CD14-positive monocyte (primary cell): Measurements from ENCODE around the gene NLRC3. TPM values are rescaled to one million over a fixed set of nuclear protein-coding genes. Genes with fewer than 3 reads are reported as not detected.

Experiments
- DNase-seq, 3 donors: peaks; one replicate each; pipeline ENCODE4 v3.0.0-alpha.2; 2011 to 2022
- H2AFZ ChIP-seq: 2 replicates; pipeline ENCODE4 v1.6.0; 2012; ENCODE audit warnings: mild to moderate bottlenecking, low read depth, low read length, inconsistent platforms; ENCODE audit not compliant: insufficient read depth, poor library complexity, severe bottlenecking
- H3K27ac ChIP-seq, 2 donors: 1 replicate in 1 of 2; 2 replicates in 1 of 2; pipeline ENCODE4 v1.5.1; 2012 to 2013; ENCODE audit warnings: low read length in 2 of 2, control low read depth in 1 of 2, inconsistent platforms in 1 of 2, low read depth in 1 of 2, mild to moderate bottlenecking in 1 of 2
- H3K27me3 ChIP-seq, 2 donors: one replicate each; pipeline versions ENCODE4 v1.6.0 to v1.6.1; 2011 to 2013; ENCODE audit warnings: low read length in 2 of 2; ENCODE audit not compliant: control insufficient read depth in 2 of 2, insufficient read depth in 2 of 2
- H3K36me3 ChIP-seq, 2 donors: replicated peaks in 1 of 2; 1 replicate in 1 of 2; 2 replicates in 1 of 2; pipeline versions ENCODE4 v1.5.1 to v1.6.1; 2012 to 2013; ENCODE audit warnings: low read length in 2 of 2, control low read depth in 1 of 2, inconsistent platforms in 1 of 2, mild to moderate bottlenecking in 1 of 2; ENCODE audit not compliant: insufficient read depth in 2 of 2, control insufficient read depth in 1 of 2
- H3K4me1 ChIP-seq, 2 donors: 1 replicate in 1 of 2; 2 replicates in 1 of 2; pipeline versions ENCODE4 v1.5.1 to v1.6.1; 2012 to 2013; ENCODE audit warnings: low read length in 2 of 2, control low read depth in 1 of 2, inconsistent platforms in 1 of 2, mild to moderate bottlenecking in 1 of 2, moderate library complexity in 1 of 2; ENCODE audit not compliant: insufficient read depth in 2 of 2, control insufficient read depth in 1 of 2
- H3K4me2 ChIP-seq: replicated peaks from 2 replicates; pipeline ENCODE3; 2012; ENCODE audit warnings: low read length, moderate library complexity, mild to moderate bottlenecking; ENCODE audit not compliant: poor library complexity, severe bottlenecking; ENCODE audit errors: extremely low read depth
- H3K4me3 ChIP-seq, 3 experiments: fragments of 200-600 bp in 1 of 3; sonication (generic) in 1 of 3; replicated peaks in 1 of 3; 1 replicate in 2 of 3; 2 replicates in 1 of 3; pipeline ENCODE4 v1.5.1; 2011 to 2013; ENCODE audit warnings: low read length in 3 of 3, mild to moderate bottlenecking in 3 of 3, control low read depth in 2 of 3, low read depth in 2 of 3, inconsistent platforms in 1 of 3, moderate library complexity in 1 of 3
- H3K79me2 ChIP-seq: 2 replicates; pipeline ENCODE4 v1.6.0; 2012; ENCODE audit warnings: mild to moderate bottlenecking, control low read depth, inconsistent platforms, low read length, moderate library complexity; ENCODE audit not compliant: insufficient read depth
- H3K9ac ChIP-seq: 2 replicates; pipeline ENCODE4 v1.6.0; 2017; ENCODE audit warnings: low read length, mild to moderate bottlenecking; ENCODE audit not compliant: insufficient read depth, poor library complexity, severe bottlenecking
- H3K9me3 ChIP-seq, 2 donors: replicated peaks in 1 of 2; 1 replicate in 1 of 2; 2 replicates in 1 of 2; pipeline versions ENCODE4 v1.5.1 to v1.6.1; 2012 to 2013; ENCODE audit warnings: low read length in 2 of 2, control low read depth in 1 of 2; ENCODE audit not compliant: control insufficient read depth in 1 of 2, insufficient read depth in 1 of 2
- H4K20me1 ChIP-seq: 2 replicates; pipeline ENCODE4 v1.6.0; 2012; ENCODE audit warnings: mild to moderate bottlenecking, low read length, control low read depth, moderate library complexity; ENCODE audit not compliant: insufficient read depth
- H3K27ac Mint-ChIP-seq, 7 donors: one replicate each; pipeline ENCODE4 v1.8.0; 2020; ENCODE audit warnings: mild to moderate bottlenecking in 7 of 7, mixed read lengths in 7 of 7, moderate library complexity in 6 of 7, inconsistent platforms in 2 of 7
- H3K27me3 Mint-ChIP-seq, 3 donors: one replicate each; pipeline ENCODE4 v1.8.0; 2021 to 2022; ENCODE audit warnings: low read depth in 3 of 3, mild to moderate bottlenecking in 3 of 3, mixed read lengths in 3 of 3, moderate library complexity in 3 of 3, inconsistent platforms in 1 of 3
- H3K36me3 Mint-ChIP-seq, 2 donors: one replicate each; pipeline ENCODE4 v1.8.0; 2020; ENCODE audit warnings: mixed read lengths in 2 of 2, inconsistent platforms in 1 of 2, mild to moderate bottlenecking in 1 of 2
- H3K4me1 Mint-ChIP-seq: one replicate; pipeline ENCODE4 v1.8.0; 2020; ENCODE audit warnings: mild to moderate bottlenecking, mixed read lengths
- H3K4me3 Mint-ChIP-seq, 2 donors: one replicate each; pipeline ENCODE4 v1.8.0; 2020; ENCODE audit warnings: mild to moderate bottlenecking in 2 of 2, mixed read lengths in 2 of 2, moderate library complexity in 1 of 2
- H3K9me3 Mint-ChIP-seq, 7 donors: one replicate each; pipeline ENCODE4 v1.8.0; 2020 to 2022; ENCODE audit warnings: mixed read lengths in 7 of 7, mild to moderate bottlenecking in 6 of 7, moderate library complexity in 6 of 7, inconsistent platforms in 2 of 7
- WGBS: methylation state at CpG from one replicate; pipeline ENCODE4 v1.1.5; 2013; ENCODE audit warnings: missing lambda C conversion rate; ENCODE audit not compliant: insufficient coverage; 5-methylcytosine and 5-hydroxymethylcytosine counted together
- intact Hi-C, 2 donors: fragments of 100-400 bp; cut with micrococcal nuclease; formaldehyde crosslinking; loops; one replicate each; pipeline versions ENCODE4 v1.15.0 to v1.15.1; 2023
- polyA plus RNA-seq, 3 donors: library from polyadenylated mRNA; depleted of rRNA in 1 of 3; unstranded in 2 of 3; stranded (reverse) in 1 of 3; fragments of 300-500 nt in 2 of 3; fragments of >200 nt in 1 of 3; fragmentation: Illumina TruSeq in 2 of 3; gene quantifications; 1 replicate in 2 of 3; 2 replicates in 1 of 3; pipeline ENCODE4 v1.2.3, GENCODE V29; 2012 to 2021
- TF ChIP-seq, protein P1 (sequence below): fragments of 200-600 bp; IDR thresholded peaks from one replicate; pipeline ENCODE4 v1.8.0; 2022; ENCODE audit warnings: antibody characterized with exemption, mild to moderate bottlenecking

Gene NLRC3
- polyA plus RNA-seq, 3 donors = 0.03 to 0.07 (median 0.06) TPM

DNA sequence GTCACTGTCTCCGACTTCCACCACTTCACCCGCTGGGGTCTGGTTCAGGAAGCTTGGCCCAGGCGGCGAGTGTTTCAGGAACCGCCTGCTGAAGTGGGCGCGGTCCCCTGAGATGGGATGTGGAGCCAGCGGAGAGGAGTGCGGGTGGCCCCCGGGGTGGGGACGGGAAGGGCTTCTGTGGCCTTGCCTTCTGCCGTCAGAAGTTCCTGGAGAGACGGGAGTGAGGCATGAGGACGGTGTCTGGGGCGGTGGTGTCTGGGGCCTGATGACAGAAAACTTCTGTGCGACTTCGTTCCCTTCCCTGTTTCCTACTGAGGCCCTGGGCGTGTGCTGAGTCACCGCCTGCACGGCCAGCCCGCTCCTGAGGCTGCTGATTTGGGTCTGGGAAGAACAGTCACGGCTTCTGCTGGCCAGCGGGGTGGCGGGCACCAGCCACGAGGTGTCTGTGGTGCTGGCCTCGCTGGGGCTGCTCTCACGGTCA is 12.3 kb upstream of the NLRC3 start:
- peak overlapping the region in 2 of 3 experiments; percentile 5 to 62 for H3K4me3 ChIP-seq
- peak; percentile 71 to 84 (median 81) for DNase-seq
- Mint-ChIP-seq H3K4me1 (peaks cover 35% of the 10 kb centered on the region), H3K9me3 (peaks cover 0 to 8% (median 3%) of the 10 kb centered on the region in 7 donors), H3K36me3 (peaks cover 42 to 72% of the 10 kb centered on the region in 2 donors), H3K27me3 (peaks cover 26 to 53% (median 30%) of the 10 kb centered on the region in 3 donors), H3K4me3 (peak overlapping the region; percentile 74 to 86), H3K27ac (peak overlapping the region in 3 of 7 donors; percentile 50 to 61 (median 53))
- peaks cover 47% of the 10 kb centered on the region for H4K20me1 ChIP-seq
- intact Hi-C loops = loop anchor here in 1 of 2 donors (10.0 kb wide), 1 partner anchor 55 kb away; no protein-coding TSS in a partner anchor
- TF ChIP-seq, protein P1, sequence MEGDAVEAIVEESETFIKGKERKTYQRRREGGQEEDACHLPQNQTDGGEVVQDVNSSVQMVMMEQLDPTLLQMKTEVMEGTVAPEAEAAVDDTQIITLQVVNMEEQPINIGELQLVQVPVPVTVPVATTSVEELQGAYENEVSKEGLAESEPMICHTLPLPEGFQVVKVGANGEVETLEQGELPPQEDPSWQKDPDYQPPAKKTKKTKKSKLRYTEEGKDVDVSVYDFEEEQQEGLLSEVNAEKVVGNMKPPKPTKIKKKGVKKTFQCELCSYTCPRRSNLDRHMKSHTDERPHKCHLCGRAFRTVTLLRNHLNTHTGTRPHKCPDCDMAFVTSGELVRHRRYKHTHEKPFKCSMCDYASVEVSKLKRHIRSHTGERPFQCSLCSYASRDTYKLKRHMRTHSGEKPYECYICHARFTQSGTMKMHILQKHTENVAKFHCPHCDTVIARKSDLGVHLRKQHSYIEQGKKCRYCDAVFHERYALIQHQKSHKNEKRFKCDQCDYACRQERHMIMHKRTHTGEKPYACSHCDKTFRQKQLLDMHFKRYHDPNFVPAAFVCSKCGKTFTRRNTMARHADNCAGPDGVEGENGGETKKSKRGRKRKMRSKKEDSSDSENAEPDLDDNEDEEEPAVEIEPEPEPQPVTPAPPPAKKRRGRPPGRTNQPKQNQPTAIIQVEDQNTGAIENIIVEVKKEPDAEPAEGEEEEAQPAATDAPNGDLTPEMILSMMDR = no peak
- peak overlapping the region; percentile 24 for H3K9ac ChIP-seq
- H3K36me3 ChIP-seq = peaks cover 5 to 37% of the 10 kb centered on the region in 2 donors
- peaks cover 31 to 32% of the 10 kb centered on the region in 2 donors for H3K4me1 ChIP-seq
- H3K4me2 ChIP-seq = peak overlapping the region; percentile 73
- H3K79me2 ChIP-seq = no peaks in the 10 kb centered on the region
- peaks cover 0 to 23% of the 10 kb centered on the region in 2 donors for H3K27me3 ChIP-seq
- H2AFZ ChIP-seq = peak overlapping the region; percentile 33
- no peaks in the 10 kb centered on the region for H3K9me3 ChIP-seq
- no peak overlapping the region for H3K27ac ChIP-seq
- WGBS = 43% methylated on average over 21 of the region's 27 CpGs

- peaks cover 0 to 23% of the 10 kb centered on the region in 2 donors for H3K27me3 ChIP-seq
- 67% methylated on average over 17 of the region's 22 CpGs for WGBS
- peak overlapping the region; percentile 24 for H3K9ac ChIP-seq
- peak overlapping the region in 2 of 7 donors; percentile 30 to 61 for H3K27ac Mint-ChIP-seq
- H3K36me3 Mint-ChIP-seq = peaks cover 42 to 72% of the 10 kb centered on the region in 2 donors
- peaks cover 47% of the 10 kb centered on the region for H4K20me1 ChIP-seq
- H3K9me3 Mint-ChIP-seq = peaks cover 0 to 8% (median 2%) of the 10 kb centered on the region in 7 donors
- peaks cover 35% of the 10 kb centered on the region for H3K4me1 Mint-ChIP-seq
- H3K36me3 ChIP-seq = peaks cover 5 to 37% of the 10 kb centered on the region in 2 donors
- peak overlapping the region in 2 of 3 experiments; percentile 5 to 62 for H3K4me3 ChIP-seq
- TF ChIP-seq, protein P1 = no peak
- H3K4me3 Mint-ChIP-seq = peak overlapping the region; percentile 74 to 86
- DNase-seq = no peak
- H3K4me1 ChIP-seq = peaks cover 31 to 32% of the 10 kb centered on the region in 2 donors
- peak overlapping the region; percentile 73 for H3K4me2 ChIP-seq
- H3K9me3 ChIP-seq = no peaks in the 10 kb centered on the region
- intact Hi-C loops = loop anchor here in 1 of 2 donors (10.0 kb wide), 1 partner anchor 56 kb away; no protein-coding TSS in a partner anchor
- H3K27ac ChIP-seq = no peak overlapping the region
- peak overlapping the region; percentile 33 for H2AFZ ChIP-seq
- no peaks in the 10 kb centered on the region for H3K79me2 ChIP-seq
- H3K27me3 Mint-ChIP-seq = peaks cover 24 to 51% (median 27%) of the 10 kb centered on the region in 3 donors
Measured at GRCh38 chr16:3589001-3589400, 11.8 kb upstream of the NLRC3 start.
